ENCODE measurements around the gene CTNNA3.

Gene CTNNA3

GRCh38 chr10:67268146-67268545 lies 427.8 kb downstream of the CTNNA3 start:
- no peaks in the 10 kb centered on the region for H3K9me3 ChIP-seq (ENCODE audit: control insufficient read depth, low read length)
- H3K27me3 ChIP-seq (ENCODE audit: control insufficient read depth, insufficient read depth, low read length) = no peaks in the 10 kb centered on the region
- TF ChIP-seq CTCF (IDR thresholded peaks at IDR 0.05) = no peak
- H3K4me1 ChIP-seq = no peaks in the 10 kb centered on the region
- no peak overlapping the region for H2AFZ ChIP-seq
- no peak overlapping the region for H3K9ac ChIP-seq
- no peak overlapping the region for H3K4me3 ChIP-seq (ENCODE audit: low read depth, low read length)
- H3K36me3 ChIP-seq (ENCODE audit: control insufficient read depth, insufficient read depth, low read length) = no peaks in the 10 kb centered on the region
- no peak overlapping the region for H3K4me2 ChIP-seq (ENCODE audit: low read length)
- H3K79me2 ChIP-seq = no peaks in the 10 kb centered on the region
- H3K27ac ChIP-seq = no peak overlapping the region

- no peaks in the 10 kb centered on the region for H3K9me3 ChIP-seq (ENCODE audit: control insufficient read depth, low read length)
- H3K9ac ChIP-seq = no peak overlapping the region
- no peak overlapping the region for H2AFZ ChIP-seq
- no peak overlapping the region for H3K4me3 ChIP-seq (ENCODE audit: low read depth, low read length)
- H3K36me3 ChIP-seq (ENCODE audit: control insufficient read depth, insufficient read depth, low read length) = no peaks in the 10 kb centered on the region
- no peaks in the 10 kb centered on the region for H3K27me3 ChIP-seq (ENCODE audit: control insufficient read depth, insufficient read depth, low read length)
- no peaks in the 10 kb centered on the region for H3K79me2 ChIP-seq
- H3K4me2 ChIP-seq (ENCODE audit: low read length) = no peak overlapping the region
- H3K27ac ChIP-seq = no peak overlapping the region
- no peak for TF ChIP-seq CTCF (IDR thresholded peaks at IDR 0.05)
- no peaks in the 10 kb centered on the region for H3K4me1 ChIP-seq
Measured at GRCh38 chr10:67262675-67263074, 433.3 kb downstream of the CTNNA3 start.

- H3K79me2 ChIP-seq = no peaks in the 10 kb centered on the region
- no peak overlapping the region for H3K4me3 ChIP-seq (ENCODE audit: low read depth, low read length)
- H3K9ac ChIP-seq = no peak overlapping the region
- no peaks in the 10 kb centered on the region for H3K36me3 ChIP-seq (ENCODE audit: control insufficient read depth, insufficient read depth, low read length)
- H3K27me3 ChIP-seq (ENCODE audit: control insufficient read depth, insufficient read depth, low read length) = no peaks in the 10 kb centered on the region
- no peak overlapping the region for H2AFZ ChIP-seq
- no peaks in the 10 kb centered on the region for H3K4me1 ChIP-seq
- H3K4me2 ChIP-seq (ENCODE audit: low read length) = no peak overlapping the region
- no peak for TF ChIP-seq CTCF (IDR thresholded peaks at IDR 0.05)
- no peaks in the 10 kb centered on the region for H3K9me3 ChIP-seq (ENCODE audit: control insufficient read depth, low read length)
- no peak overlapping the region for H3K27ac ChIP-seq
Measured at GRCh38 chr10:67261300-67261797, 434.6 kb downstream of the CTNNA3 start.

GRCh38 chr10:67259319-67259929 lies 436.6 kb downstream of the CTNNA3 start:
- Histone ChIP-seq H3K4me3 (ENCODE audit: low read depth, low read length) (no peak overlapping the region), H2AFZ (no peak overlapping the region), H3K27ac (no peak overlapping the region), H3K79me2 (no peaks in the 10 kb centered on the region), H3K9me3 (ENCODE audit: control insufficient read depth, low read length) (no peaks in the 10 kb centered on the region), H3K9ac (no peak overlapping the region), H3K4me2 (ENCODE audit: low read length) (no peak overlapping the region), H3K36me3 (ENCODE audit: control insufficient read depth, insufficient read depth, low read length) (no peaks in the 10 kb centered on the region), H3K27me3 (ENCODE audit: control insufficient read depth, insufficient read depth, low read length) (no peaks in the 10 kb centered on the region), H3K4me1 (no peaks in the 10 kb centered on the region)
- TF ChIP-seq CTCF (IDR thresholded peaks at IDR 0.05) = no peak

Measured in parathyroid adenoma (tissue), 2 donors.